NCI-H1417 (cell line): ENCODE results near the gene FRRS1.
"Not testable (repeated sequence)": the region's sequence is repeated elsewhere in the genome, so short reads cannot be mapped to it uniquely, and the experiment has no call there.

Experiments
- DNase-seq, 3 experiments: peaks; one replicate each; lab custom pipeline; 2025; lab: John Stamatoyannopoulos, UW

FRRS1 gene, protein sequence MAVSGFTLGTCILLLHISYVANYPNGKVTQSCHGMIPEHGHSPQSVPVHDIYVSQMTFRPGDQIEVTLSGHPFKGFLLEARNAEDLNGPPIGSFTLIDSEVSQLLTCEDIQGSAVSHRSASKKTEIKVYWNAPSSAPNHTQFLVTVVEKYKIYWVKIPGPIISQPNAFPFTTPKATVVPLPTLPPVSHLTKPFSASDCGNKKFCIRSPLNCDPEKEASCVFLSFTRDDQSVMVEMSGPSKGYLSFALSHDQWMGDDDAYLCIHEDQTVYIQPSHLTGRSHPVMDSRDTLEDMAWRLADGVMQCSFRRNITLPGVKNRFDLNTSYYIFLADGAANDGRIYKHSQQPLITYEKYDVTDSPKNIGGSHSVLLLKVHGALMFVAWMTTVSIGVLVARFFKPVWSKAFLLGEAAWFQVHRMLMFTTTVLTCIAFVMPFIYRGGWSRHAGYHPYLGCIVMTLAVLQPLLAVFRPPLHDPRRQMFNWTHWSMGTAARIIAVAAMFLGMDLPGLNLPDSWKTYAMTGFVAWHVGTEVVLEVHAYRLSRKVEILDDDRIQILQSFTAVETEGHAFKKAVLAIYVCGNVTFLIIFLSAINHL

DNA sequence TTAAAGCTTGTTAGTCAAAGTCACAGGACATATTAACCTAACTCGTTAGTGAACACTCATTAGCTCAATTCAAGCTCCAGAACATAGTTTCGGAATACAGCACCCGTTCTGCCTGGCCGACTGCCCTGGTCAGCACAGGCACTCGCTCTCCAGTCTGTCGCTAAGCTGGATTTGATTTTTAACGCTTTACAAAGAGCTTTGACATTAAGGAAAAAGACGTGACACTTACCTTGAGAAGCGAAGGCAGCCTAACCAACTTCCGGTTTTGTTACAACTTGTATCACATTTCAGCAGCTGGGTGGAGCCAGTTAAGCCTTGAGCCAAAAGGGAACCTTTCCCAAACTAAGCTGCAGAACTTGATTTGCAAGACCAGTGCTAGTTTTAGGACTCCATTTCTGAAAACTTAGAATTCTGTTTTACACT is at the start of gene FRRS1:
FRRS1 (minus strand) TSS at position 258 of the 423 bp plus-strand sequence. CDS start 17,867 bp downstream, outside the sequence.
- DNase-seq, result peak; percentile 55 to 72 (median 67)

DNA sequence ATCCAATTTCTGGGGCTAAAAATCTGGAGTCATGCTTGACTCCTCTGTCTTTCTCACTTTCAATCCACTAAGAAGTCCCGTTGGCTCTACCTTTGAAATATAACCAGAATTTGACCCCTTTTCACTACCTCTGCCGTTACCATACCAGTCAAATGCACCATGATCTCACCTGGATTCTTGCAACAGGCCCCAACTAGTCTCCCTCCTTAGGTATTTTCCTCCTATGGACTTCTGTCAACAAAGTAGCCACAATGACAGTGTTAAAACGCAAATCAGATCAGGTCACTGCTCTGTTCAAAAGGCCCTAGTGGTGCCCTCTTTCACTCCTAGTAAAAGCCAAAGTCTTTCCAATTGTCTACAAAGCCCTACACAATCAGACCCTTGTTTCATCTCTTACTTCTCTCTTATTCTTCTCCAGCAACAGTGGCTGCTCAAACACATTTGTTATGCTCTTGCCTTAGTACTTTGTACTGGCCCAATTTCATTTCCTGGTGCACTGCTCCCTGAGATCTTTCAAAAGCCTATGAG is 48.0 kb upstream of the FRRS1 start:
- no peak for DNase-seq

DNA sequence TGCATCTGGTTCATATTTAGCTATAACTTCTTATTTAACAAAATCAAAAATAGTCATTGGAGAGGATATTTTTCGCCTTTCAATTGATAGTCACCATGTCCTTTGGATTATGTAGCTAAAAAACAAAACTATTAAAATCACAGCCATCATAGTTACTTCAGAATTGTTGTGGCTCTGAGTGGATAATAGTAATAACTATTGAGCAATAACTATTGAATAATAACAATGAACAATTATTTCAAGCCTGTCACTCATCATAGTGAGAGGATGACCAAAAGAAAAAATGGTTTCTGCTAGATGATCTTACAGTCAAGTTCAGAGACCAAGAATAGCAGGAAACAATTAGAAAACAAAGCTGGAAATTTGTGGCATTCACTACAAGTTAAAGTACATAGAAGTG is 45.3 kb upstream of the FRRS1 start:
- no peak for DNase-seq

DNA sequence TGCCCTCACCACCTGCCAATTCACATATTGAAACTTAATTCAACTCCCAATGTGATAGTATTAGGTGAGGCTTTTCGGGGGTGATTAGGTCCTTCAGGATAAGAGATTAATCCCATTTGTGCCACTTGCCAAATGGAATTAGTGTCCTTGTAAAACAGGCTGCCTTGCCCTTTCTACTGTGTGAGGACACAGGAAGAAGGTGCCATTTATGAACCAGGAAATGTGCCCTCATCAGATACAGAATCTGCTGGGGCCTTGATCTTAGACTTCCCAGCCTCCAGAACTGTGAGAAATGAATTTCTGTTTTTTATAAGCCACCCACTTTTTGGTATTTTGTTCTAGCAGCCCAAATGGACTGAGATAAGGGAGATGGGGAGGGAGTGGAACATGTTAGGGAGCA is 44.6 kb upstream of the FRRS1 start:
- no peak for DNase-seq

DNA sequence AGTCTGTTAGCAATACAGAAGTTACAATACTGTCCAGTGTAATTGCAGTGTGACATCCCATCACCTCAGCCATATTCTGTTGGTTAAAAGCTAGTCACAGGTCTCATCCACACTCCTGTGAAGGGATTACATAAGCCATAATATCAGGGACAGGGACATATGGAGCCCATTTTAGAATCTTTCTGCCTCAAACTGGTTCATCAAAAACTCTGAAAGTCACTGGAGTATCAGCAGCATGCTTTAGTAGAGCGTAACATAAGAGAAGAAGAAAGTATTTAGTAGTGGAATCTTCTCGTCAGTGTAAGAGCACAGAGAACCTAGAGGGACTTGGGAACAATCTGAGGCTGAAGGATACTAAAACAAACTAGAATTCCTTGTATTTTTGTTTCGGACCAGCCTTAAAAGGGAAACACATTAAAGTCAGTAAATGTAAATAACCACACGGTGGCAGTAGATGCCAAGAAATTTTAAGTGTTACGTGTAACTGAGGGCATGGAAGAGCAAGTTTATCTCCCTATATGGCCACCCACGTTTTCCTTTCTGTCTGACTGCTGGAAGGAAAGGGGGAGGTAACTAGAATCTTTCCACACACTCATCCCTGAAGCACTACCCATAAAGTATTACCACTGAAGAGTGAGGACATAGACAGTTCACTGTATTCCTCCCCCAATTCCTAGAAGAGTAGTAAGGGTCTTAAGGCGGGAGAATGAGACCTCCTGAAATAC is 42.1 kb upstream of the FRRS1 start:
- peak; percentile 57 to 88 (median 79) for DNase-seq

DNA sequence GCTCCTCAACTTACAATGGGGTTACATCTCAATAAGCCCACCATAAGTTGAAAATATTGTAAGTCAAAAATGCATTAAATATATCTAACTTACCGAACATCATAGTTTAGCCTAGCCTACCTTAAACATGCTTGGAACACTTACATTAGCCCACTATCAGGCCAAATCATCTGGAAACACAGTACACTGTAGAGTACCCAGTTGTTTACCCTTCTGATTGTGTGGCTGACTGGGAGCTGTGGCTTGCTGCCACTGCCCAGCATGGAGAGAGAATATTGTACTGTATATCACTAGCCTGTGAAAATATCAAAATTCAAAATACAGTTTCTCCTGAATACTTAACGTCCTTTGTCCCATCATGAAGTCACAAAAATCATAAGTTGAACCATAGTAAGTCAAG is 40.4 kb upstream of the FRRS1 start:
- DNase-seq, result no peak

DNA sequence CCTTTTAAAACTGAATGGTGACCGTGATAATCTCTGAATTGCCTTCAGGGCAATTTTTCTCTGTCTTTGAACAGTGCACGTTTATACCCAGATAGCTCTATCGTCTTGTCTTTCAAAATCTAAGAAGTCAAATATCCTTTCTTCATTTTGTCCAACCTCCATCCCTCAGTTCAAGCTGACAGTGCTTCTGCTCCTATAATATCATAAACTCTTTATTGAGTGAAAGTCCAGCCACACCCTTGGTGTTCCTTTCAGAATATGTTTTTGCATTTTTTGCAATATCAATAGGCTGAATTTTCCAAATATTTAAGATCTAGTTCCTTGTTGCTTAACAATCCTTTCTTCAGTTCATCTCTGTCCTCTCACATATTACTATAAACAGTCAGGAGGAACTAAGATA is 35.1 kb upstream of the FRRS1 start:
- DNase-seq, result no peak

DNA sequence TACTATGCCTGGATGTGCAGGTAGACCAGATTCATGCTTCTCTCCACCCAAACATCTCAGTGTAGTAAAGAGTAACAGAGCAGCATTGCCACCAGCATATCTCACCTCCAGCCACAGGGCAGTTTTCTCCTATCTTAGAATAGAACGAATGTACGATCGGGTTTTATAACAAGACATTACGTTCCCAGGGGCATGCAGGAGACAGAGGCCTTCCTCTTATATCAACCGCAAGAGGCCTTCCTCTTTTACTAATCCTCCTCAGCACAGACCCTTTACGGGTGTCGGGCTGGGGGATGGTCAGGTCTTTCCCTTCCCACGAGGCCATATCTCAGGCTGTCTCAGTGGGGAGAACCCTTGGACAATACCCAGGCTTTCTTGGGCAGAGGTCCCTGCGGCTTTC is 27.4 kb upstream of the FRRS1 start:
- not testable (repeated sequence) for DNase-seq

DNA sequence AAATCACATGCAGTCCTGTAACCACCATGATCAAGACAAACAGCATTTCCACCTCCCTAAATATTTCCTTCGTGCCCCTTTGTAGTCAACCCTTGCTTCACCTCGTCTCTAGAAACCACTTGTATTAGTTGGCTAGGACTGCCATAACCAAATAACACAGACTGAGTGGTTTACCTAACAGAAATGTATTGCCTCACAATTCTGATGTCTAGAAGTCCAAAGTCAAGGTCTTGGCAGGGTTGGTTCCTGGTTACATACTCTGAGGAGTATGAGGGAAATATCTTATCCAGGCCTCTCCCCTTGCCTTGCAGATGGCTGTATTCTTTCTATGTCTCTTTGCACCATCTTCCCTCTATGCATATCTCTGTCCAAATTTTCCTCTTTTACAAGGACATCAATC is 23.3 kb upstream of the FRRS1 start:
- DNase-seq, result no peak

DNA sequence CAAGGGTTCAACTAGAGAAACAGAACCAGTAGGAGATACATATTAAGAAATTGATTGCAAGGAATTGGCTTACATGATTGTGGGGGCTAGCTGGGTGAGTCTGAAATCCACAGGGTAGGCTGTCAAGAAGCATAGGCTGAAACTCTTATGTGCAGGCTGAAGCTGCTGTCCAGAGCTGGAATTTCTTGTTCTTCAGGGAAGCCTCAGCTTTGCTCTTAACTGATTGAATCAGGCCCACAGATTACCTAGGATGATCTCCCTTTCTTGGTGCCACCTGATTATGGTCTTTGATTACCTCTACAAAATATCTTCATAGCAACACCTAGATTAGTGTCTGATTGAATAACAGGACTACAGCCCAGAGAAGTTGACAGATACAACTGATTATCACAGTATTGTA is 22.5 kb upstream of the FRRS1 start:
- DNase-seq, result no peak

DNA sequence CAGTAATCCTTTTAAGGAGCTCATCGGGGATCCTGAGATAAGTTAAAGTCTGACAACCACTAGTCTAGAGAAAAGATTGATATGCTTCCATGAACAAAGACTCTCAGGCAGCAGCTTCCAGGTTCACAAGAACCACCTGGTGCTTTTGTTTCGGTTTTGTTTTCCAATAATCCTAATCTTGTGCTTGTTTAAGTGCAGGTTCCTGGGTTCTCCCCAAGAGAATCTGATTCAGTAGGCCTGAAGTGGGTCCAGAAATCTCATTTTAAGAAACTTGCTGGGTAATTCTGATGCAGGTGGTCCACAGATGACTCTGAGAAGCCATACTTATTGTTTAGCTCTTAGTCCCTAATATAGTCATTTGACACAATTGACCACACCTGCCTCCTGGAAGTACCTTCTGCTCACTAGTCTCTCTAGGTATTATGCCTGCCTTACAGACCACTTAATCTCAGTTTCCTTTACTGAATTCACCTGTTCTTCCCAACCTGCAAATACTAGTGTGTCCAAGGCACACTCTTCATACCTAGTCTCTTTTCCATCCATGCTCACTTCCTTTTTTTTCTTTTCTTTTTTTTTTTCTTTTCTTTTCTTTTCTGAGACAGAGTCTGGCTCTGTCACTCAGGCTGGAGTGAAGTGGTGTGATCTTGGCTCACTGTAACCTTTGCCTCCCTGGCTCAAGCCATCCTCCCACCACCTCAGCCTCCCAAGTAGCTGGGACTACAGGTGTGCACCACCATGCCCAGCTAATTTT is 20.5 kb upstream of the FRRS1 start:
- DNase-seq, result no peak

DNA sequence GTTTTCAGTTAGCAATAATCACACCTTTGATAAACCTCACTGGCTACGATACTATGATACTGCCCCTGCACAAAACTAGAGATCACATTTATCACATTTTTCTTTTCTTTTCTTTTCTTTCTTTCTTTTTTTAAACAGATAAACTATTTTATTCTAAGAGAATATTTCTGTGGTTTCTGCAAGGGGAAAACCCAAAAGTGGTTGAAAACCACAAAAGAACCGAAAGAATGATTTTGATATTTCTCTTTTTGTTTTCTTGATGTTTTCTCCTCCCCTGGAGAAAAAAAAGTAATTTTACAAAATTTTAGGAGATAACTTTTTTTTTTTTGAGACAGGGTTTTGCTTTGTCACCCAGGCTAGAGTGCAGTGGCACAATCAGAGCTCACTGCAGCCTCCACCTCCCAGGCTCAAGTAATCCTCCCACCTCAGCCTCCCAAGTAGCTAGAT is 18.4 kb upstream of the FRRS1 start:
- no peak for DNase-seq

DNA sequence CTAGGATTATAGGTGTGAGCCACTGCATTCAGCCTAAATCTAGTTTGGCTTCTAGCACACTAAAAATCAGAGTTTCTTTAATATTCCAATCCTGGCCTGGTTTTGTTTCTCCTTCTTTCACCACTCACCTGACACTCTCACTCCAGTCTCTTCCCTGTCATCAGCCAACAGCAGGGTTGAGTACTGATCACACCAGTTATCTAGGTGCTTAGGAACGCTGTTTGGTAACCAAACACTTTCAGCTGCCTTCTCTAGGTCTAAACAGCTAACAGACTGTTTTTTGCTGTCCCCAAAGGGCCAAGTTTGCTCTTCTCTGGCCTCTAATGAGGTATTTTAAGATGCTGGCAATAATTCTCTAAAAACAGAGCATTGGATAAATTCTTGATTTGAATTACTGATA is 17.7 kb upstream of the FRRS1 start:
- DNase-seq, result no peak

DNA sequence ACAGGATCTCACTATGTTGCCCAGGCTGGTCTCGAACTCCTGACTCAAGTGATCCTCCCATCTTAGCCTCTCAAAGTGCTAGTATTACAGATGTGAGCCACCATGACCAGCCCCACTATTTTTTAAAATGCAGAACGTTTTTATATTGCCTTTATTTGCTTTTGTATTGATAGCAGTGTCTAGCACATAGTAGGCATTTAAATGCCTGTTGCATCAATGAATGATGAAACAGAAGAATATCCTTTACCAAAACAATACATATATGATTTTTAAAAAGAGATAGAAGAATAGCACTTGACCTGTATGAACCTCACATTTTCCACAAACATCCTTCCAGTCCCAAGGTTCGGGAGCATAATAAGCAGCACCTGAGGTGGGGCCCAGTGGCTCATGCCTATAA is 16.5 kb upstream of the FRRS1 start:
- DNase-seq, result no peak

DNA sequence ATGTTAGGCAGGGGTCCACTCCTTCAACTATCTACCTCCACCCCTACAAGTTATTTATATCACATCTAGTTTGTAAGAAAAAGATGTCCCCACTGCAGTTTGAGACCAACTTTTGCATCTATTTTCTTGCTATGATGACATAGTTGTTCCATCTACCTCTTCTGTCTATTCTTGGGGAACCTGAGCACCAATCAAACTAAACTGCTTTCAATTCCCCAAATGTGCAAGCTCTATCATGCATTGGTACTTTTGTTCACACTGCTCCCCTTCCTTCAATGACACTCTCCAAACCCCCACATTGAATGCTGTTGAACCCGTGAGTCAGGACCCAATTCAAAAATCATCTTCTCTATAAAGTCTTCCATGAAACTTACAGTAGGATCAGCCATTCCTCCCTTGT is 16.0 kb upstream of the FRRS1 start:
- no peak for DNase-seq

DNA sequence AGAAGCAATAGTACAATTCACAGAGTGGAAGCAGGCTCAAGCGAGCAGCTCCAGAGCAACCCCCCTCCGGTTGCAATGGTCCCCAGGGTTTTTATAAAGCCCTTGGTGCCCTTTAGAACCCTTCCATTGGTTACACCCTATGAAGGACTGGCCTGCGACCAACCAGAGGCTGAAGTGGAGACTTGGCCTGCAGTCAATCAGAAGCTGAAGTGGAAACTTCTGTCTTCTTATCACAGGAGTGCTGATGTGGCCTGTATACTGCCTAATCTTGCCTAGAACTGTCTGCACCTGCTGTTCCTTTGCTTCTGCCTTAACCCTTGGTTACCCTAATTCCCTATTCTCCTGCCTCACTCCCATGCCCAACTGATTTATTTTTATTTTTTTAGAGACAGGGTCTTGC is 15.4 kb upstream of the FRRS1 start:
- no peak for DNase-seq

DNA sequence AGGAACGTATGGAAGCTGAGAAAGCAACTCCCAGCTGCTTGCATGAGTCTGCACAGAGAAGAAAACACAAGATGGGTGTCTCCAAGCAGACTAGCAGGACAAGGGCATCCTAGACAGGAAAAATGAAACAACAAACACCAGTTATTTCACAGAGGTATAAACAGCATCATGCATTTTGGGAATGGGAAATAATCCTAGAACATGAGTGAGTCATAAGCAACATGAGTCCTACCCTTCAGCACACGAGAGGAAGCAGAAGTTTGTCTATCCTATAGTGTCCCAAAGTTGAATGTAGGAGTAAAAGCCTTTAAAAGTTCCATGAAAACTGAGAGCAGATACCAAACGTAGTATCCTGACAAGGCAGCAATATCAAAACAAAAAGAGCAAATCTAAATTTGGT is 11.3 kb upstream of the FRRS1 start:
- DNase-seq, result no peak

DNA sequence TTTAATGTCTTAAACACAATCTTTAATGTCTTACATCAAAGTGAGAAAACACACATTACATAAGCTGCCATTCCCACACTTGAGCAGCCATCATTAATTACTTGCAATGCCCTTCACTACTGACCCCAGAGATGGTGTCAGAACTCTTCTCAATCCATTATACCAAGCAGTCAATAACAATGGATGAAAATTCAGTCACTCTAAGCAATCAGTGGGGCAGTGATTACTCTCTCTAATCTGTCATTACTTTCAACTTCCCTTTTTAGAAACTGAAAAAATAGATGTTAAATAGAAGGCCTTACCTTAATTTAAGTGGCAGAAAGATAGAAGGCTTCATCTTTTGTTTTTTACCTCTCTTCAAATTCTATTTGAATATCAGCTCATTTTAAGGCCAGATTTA is 9.7 kb upstream of the FRRS1 start:
- DNase-seq, result peak in 1 of 3 experiments; percentile 14

DNA sequence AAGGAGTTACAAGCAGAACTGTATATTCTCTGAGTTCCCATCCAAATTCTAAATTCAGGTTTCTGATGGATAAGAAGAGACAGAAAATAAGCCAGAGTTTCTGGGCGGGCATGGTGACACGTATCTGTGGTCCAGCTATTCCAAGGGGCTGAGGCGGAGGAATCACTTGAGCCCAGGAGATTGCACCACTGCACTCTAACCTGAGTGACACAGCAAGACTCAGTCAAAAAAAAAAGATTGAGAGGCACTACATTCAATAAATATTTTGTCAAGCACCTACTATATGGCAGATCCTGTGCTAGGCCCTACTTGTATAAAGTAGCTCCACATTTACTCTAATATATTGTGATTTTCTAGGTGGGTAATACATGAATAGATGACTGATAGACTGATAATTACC is 6.4 kb upstream of the FRRS1 start:
- no peak for DNase-seq

DNA sequence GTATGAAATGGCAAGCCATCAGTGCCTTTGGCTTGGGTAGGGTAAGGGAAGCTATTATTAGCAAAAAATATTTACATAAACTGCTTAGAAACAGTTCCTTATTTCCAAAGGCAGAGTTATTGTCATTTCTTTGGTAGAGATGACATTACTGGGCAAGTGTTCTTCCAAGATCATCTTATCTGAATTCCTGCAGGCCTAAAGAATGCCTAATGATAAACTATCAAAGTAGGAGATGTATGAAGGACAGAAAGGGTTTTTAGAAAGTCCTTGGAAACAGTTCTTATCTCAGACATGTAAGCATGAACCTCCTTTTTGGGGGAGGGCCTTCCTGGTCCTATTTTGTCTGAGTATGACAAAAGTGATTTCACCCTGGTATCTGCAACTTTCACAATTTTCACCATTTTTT is 5.1 kb upstream of the FRRS1 start:
- DNase-seq, result no peak

DNA sequence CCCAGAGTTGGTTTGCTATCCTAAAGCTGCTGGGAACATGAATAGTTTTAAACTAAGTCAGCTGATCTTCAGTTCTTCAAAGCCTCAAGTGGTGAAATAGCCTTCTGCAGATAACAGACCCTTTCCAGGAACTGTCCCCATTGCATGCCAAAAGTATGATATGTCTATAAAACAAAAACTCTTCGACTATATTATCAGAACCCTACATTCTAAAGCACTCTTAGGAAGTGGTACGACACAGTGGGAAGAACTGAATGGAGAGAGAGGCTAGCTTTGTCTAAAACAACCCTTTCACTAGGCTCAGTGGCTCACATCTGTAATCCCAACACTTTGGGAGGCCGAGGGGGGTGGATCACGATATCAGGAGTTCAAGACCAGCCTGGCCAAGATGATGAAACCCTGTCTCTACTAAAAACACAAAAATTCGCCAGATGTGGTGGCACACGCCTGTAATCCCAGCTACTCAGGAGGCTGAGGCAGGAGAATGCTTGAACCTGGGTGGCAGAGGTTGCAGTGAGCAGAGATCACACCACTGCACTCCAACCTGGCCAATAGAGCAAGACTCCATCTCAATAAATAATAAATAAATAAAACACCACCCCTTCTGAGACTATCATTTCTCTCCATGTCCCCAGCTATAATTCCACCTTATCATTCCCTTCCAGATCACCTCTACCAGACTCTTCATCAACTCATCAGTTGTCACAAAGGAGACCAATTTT is 2.2 kb upstream of the FRRS1 start:
- DNase-seq, result no peak
